ENCODE results near the gene TTN.

The TTN gene

DNA sequence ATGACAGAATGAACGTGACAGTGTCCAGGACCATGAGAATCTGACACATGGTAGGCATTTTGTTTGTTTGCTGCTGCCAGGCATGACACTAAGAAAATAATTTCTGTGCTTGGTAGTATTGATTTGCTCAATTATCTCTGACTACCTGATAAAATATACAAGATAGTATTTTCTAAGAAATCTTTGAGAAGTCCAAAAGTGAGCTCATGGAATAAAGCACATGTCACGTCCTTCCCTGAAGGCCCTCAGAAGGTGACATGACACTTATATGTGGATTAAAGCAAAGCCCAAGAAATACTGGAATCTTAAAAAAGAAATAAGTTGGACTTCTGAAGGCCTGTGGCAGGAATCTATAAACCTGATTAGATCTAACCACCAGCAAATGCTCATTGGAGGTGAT is 3.8 kb upstream of the TTN start:
- no peak for DNase-seq (ENCODE audit: extremely low read depth, insufficient read length)
- Histone ChIP-seq H3K27me3 (replicated peaks; ENCODE audit: control insufficient read depth, insufficient read depth, low read length) (no peaks in the 10 kb centered on the region), H3K4me3 (replicated peaks; ENCODE audit: low read depth, low read length) (no peak overlapping the region), H3K36me3 (ENCODE audit: control insufficient read depth, insufficient read depth, low read length) (no peaks in the 10 kb centered on the region)
- TF ChIP-seq, protein P1, sequence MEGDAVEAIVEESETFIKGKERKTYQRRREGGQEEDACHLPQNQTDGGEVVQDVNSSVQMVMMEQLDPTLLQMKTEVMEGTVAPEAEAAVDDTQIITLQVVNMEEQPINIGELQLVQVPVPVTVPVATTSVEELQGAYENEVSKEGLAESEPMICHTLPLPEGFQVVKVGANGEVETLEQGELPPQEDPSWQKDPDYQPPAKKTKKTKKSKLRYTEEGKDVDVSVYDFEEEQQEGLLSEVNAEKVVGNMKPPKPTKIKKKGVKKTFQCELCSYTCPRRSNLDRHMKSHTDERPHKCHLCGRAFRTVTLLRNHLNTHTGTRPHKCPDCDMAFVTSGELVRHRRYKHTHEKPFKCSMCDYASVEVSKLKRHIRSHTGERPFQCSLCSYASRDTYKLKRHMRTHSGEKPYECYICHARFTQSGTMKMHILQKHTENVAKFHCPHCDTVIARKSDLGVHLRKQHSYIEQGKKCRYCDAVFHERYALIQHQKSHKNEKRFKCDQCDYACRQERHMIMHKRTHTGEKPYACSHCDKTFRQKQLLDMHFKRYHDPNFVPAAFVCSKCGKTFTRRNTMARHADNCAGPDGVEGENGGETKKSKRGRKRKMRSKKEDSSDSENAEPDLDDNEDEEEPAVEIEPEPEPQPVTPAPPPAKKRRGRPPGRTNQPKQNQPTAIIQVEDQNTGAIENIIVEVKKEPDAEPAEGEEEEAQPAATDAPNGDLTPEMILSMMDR (IDR thresholded peaks at IDR 0.05; ENCODE audit: insufficient read depth, low read length, poor library complexity, severe bottlenecking): no peak

DNA sequence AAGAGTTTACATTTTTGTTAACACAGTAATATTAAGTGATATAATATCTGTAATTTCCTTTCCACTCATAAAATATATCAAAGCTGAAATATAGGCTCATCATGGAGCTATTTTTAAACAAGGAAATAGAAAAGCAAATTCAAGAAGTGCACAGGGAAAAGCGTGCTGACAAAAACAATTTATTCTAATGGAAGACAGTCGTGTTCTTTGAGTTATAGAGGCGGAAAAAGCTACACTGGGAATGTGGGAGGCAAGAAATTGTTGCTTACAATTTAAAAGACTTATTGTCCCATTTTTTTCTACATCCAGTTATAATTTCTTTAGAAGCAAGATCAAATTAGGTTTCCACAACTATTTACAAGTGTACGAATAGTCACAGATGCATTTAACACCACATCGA is 3.2 kb upstream of the TTN start:
- Histone ChIP-seq H3K36me3 (ENCODE audit: control insufficient read depth, insufficient read depth, low read length) (no peaks in the 10 kb centered on the region), H3K4me3 (replicated peaks; ENCODE audit: low read depth, low read length) (no peak overlapping the region), H3K27me3 (replicated peaks; ENCODE audit: control insufficient read depth, insufficient read depth, low read length) (no peaks in the 10 kb centered on the region)
- TF ChIP-seq, protein P1 (IDR thresholded peaks at IDR 0.05; ENCODE audit: insufficient read depth, low read length, poor library complexity, severe bottlenecking): no peak
- DNase-seq (ENCODE audit: extremely low read depth, insufficient read length): no peak

DNA sequence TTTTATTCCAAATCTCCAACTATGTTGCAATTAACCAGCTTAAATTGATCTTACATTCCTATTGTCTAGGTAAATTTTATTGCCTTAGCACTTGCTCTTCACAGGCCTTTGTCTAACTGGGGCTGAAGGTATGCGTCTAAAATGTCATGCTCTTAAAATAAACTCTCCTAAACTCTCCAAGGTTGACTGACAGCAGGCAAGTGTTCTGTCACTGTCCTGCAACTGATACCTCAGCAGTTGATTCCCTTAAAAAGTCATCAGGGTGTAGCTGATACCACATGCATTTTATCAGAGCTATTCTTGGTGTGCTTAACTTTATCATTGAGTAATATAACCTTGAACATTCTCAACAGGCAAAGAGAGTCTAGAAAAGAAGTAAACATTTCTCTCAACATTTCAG is 680 bp downstream of the TTN start:
- no peak overlapping the region for H3K4me3 ChIP-seq (replicated peaks; ENCODE audit: low read depth, low read length)
- DNase-seq (ENCODE audit: extremely low read depth, insufficient read length): no peak
- no peaks in the 10 kb centered on the region for H3K36me3 ChIP-seq (ENCODE audit: control insufficient read depth, insufficient read depth, low read length)
- TF ChIP-seq, protein P1 (IDR thresholded peaks at IDR 0.05; ENCODE audit: insufficient read depth, low read length, poor library complexity, severe bottlenecking): no peak
- no peaks in the 10 kb centered on the region for H3K27me3 ChIP-seq (replicated peaks; ENCODE audit: control insufficient read depth, insufficient read depth, low read length)

DNA sequence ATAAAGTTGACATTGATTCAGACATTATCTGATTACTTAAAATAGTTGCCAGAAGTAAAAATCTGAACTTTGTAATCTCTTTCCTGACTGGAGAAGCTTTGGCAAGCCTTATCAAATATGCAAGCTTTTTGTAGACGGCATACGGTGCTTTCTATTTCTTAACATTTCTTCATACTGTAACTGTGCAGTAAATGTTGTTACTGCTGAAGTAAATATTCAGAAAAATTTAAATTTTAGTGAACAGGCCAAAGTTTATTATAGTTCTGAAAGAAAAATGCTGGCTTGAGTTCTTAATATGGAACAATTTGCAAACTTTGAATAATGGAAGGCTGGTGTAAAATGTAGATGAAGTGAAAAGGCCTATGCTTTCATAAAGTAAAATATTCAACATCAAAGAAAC is 1.8 kb downstream of the TTN start:
- TF ChIP-seq, protein P1 (IDR thresholded peaks at IDR 0.05; ENCODE audit: insufficient read depth, low read length, poor library complexity, severe bottlenecking): no peak
- Histone ChIP-seq H3K4me3 (replicated peaks; ENCODE audit: low read depth, low read length) (no peak overlapping the region), H3K27me3 (replicated peaks; ENCODE audit: control insufficient read depth, insufficient read depth, low read length) (no peaks in the 10 kb centered on the region), H3K36me3 (ENCODE audit: control insufficient read depth, insufficient read depth, low read length) (no peaks in the 10 kb centered on the region)
- DNase-seq (ENCODE audit: extremely low read depth, insufficient read length): no peak

DNA sequence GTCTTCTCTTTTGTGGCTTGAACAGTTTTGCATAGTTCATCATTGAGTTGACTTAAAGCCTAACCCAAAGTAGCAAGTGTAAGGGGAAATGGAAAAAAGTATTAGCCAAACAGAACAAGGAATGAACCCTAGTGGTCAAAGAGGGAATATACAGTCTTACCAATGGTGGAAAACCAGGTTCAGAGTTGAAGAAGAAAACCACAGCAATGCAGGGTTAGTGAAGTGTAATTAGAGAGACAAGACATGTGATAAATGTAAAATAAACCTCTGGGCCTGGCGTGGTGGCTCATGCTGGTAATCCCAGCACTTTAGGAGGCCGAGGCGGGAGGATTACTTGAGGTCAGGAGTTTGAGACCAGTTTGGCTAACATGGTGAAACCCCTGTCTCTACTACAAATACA is 2.4 kb downstream of the TTN start:
- no peak overlapping the region for H3K4me3 ChIP-seq (replicated peaks; ENCODE audit: low read depth, low read length)
- TF ChIP-seq, protein P1 (IDR thresholded peaks at IDR 0.05; ENCODE audit: insufficient read depth, low read length, poor library complexity, severe bottlenecking): peak; percentile 62
- no peaks in the 10 kb centered on the region for H3K36me3 ChIP-seq (ENCODE audit: control insufficient read depth, insufficient read depth, low read length)
- no peaks in the 10 kb centered on the region for H3K27me3 ChIP-seq (replicated peaks; ENCODE audit: control insufficient read depth, insufficient read depth, low read length)
- DNase-seq (ENCODE audit: extremely low read depth, insufficient read length): no peak

DNA sequence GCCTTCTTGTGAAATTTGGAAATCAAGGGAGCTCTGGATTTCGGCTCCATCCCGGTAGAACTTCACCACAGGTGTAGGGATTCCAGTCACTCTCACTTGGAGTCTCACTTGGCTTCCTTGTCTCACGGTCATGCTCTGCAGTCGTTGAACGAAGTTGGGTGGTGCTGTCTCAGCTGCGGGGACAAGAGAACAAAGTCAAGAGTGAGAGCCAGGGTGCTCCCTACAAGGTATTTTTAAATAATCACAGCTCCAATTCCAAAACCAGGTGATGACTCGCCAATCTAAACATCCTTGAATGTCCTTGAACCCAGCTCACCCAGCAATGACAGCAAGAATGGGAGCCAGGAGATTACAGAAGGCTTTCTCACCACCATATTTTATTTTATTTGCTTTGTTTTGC is 6.7 kb downstream of the TTN start:
- DNase-seq (ENCODE audit: extremely low read depth, insufficient read length): no peak

More for the DNA sequence above, 6.7 kb downstream of the TTN start:
- no peaks in the 10 kb centered on the region for H3K27me3 ChIP-seq (replicated peaks; ENCODE audit: control insufficient read depth, insufficient read depth, low read length)
- no peak overlapping the region for H3K4me3 ChIP-seq (replicated peaks; ENCODE audit: low read depth, low read length)
- no peaks in the 10 kb centered on the region for H3K36me3 ChIP-seq (ENCODE audit: control insufficient read depth, insufficient read depth, low read length)
- TF ChIP-seq, protein P1 (IDR thresholded peaks at IDR 0.05; ENCODE audit: insufficient read depth, low read length, poor library complexity, severe bottlenecking): no peak
